ENCODE results near the gene ARHGAP4.

Gene ARHGAP4

DNA sequence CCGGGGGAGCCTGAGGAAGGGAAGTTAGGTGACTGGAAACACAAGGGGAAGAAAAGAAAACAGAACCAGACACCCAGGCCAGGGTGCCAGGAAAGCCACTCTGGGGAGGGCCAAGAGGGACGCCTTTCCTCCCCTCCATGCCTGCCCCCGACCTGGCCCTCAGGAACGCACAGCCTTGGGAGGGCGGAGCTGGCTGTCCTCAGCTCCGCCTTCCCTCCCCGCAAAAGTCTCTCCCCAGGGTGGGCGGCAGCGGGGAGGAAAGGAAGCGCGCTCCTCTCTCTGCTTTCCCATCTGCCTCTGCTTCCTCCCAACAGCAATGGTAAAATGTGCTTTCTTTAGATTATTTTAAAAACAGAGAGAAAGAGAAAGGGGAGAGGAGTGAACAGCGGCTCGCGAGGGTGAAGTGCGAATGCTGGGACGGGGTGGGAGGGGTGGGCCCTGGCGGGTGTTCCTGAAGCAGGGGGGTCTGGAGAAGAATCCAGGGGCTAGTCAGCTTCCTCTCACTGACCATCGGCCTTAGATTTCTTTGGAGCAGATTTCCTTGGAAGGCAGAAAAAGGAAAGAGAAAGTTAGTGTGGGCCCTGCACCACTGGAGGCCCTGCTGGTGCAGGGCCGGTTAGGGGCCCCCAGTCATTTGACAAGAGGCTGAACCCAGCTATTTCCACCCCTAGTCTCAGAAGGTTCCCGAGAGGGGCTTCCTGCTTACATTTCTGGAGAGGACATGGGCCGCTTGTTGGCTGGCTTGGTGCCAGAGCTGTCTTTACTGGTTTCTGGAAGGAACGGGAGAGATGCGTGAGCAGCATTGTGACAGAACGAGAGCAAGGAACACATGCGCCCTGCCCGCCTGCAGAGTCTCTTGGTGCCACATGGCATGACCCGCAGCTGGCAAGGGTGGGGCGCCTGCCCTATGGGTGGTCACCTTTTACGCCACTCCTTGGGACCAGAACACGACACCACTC lies 23.1 kb upstream of the ARHGAP4 start:
- H3K4me3 ChIP-seq (ENCODE audit: low read length): no peak overlapping the region
- peaks cover 20% of the 10 kb centered on the region for H3K36me3 ChIP-seq (ENCODE audit: control insufficient read depth, insufficient read depth, low read length)
- H3K4me1 ChIP-seq (ENCODE audit: control insufficient read depth, insufficient read depth, low read length): peaks cover 25% of the 10 kb centered on the region
- peak overlapping the region; percentile 76 for H3K27ac ChIP-seq (ENCODE audit: low read depth, low read length)
- no peak overlapping the region for H3K9ac ChIP-seq (ENCODE audit: low read length)
- peaks cover 3% of the 10 kb centered on the region for H3K27me3 ChIP-seq (ENCODE audit: control insufficient read depth, insufficient read depth, low read length)

DNA sequence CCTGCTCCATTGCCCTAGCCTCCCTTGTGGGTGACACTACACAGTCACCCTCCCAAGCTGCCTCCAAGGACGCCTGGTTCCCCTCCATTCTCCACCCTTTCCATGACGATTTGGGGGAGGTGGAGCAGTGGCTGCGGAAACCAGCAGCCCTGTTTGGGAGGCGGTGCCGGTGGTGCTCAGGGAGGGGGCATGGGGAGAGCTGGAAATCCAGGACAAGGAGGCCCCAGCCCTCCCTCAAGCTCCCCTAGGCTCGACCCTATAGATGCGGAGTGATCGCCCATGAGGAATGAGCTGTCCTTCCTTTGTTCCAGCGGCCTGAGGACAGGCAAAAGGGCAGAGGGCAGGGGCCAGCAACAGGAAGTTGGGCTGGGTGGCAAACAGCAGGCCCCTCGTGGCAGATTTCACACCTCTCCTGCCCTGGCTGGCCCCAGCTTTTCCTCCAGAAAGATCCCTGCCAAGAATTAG lies 22.0 kb upstream of the ARHGAP4 start:
- no peak overlapping the region for H3K4me3 ChIP-seq (ENCODE audit: low read length)
- no peak overlapping the region for H3K9ac ChIP-seq (ENCODE audit: low read length)
- peaks cover 19% of the 10 kb centered on the region for H3K4me1 ChIP-seq (ENCODE audit: control insufficient read depth, insufficient read depth, low read length)
- H3K27me3 ChIP-seq (ENCODE audit: control insufficient read depth, insufficient read depth, low read length): peaks cover 3% of the 10 kb centered on the region
- peaks cover 20% of the 10 kb centered on the region for H3K36me3 ChIP-seq (ENCODE audit: control insufficient read depth, insufficient read depth, low read length)
- peak overlapping the region; percentile 76 for H3K27ac ChIP-seq (ENCODE audit: low read depth, low read length)

DNA sequence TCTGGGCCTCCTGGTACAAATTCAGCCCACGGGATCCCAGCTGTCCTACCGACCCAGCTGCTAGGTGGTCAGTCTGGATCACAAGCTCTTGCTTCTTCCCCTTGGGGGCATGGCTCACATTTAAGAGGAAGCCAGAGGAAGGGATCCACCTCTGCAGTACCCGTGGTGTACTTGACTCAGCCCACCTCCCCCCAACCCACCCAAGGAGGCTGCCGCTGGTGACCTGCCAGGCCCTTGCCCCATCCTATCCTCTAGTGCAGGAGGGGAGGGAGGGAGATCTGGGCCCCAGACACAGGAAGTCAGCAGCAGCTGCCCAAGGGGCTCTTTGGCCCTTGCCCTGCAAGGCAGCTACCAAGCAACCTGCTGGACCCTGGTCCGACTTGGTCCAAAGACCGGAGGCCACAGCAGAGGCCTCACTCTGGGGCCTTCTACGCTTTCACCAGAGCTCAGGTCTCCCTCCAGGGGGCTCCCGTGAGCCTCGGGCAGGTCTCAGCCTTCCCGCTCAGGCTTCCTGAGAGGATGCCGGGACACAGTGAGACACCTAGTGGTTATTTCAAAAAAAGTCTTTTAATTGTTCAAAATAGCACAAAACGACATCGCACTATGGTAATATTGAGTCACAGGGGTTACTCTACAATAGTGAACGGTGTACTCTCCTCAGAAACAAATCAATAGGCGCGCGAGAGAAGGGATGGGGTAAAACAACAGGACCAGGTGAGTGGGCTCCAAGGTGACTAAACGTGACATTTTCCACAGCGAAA lies 21.1 kb upstream of the ARHGAP4 start:
- H3K27me3 ChIP-seq (ENCODE audit: control insufficient read depth, insufficient read depth, low read length): peaks cover 3% of the 10 kb centered on the region
- H3K27ac ChIP-seq (ENCODE audit: low read depth, low read length): peak overlapping the region; percentile 76
- H3K9ac ChIP-seq (ENCODE audit: low read length): no peak overlapping the region
- peaks cover 17% of the 10 kb centered on the region for H3K4me1 ChIP-seq (ENCODE audit: control insufficient read depth, insufficient read depth, low read length)
- peaks cover 16% of the 10 kb centered on the region for H3K36me3 ChIP-seq (ENCODE audit: control insufficient read depth, insufficient read depth, low read length)
- H3K4me3 ChIP-seq (ENCODE audit: low read length): no peak overlapping the region

- Histone ChIP-seq H3K4me1 (ENCODE audit: control insufficient read depth, insufficient read depth, low read length) (peaks cover 15% of the 10 kb centered on the region), H3K4me3 (ENCODE audit: low read length) (no peak overlapping the region), H3K9ac (ENCODE audit: low read length) (no peak overlapping the region), H3K36me3 (ENCODE audit: control insufficient read depth, insufficient read depth, low read length) (peaks cover 12% of the 10 kb centered on the region), H3K27me3 (ENCODE audit: control insufficient read depth, insufficient read depth, low read length) (peaks cover 7% of the 10 kb centered on the region), H3K27ac (ENCODE audit: low read depth, low read length) (no peak overlapping the region)
Observed at GRCh38 chrX:153945956-153946943, 20.2 kb upstream of the ARHGAP4 start.

GRCh38 chrX:153944800-153945150 lies 18.7 kb upstream of the ARHGAP4 start:
- no peaks in the 10 kb centered on the region for H3K36me3 ChIP-seq (ENCODE audit: control insufficient read depth, insufficient read depth, low read length)
- H3K27ac ChIP-seq (ENCODE audit: low read depth, low read length): peak overlapping the region; percentile 28
- peaks cover 15% of the 10 kb centered on the region for H3K4me1 ChIP-seq (ENCODE audit: control insufficient read depth, insufficient read depth, low read length)
- H3K4me3 ChIP-seq (ENCODE audit: low read length): peak overlapping the region; percentile 54
- H3K9ac ChIP-seq (ENCODE audit: low read length): no peak overlapping the region
- peaks cover 7% of the 10 kb centered on the region for H3K27me3 ChIP-seq (ENCODE audit: control insufficient read depth, insufficient read depth, low read length)

- Histone ChIP-seq H3K9ac (ENCODE audit: low read length) (no peak within 1 kb of the TSS), H3K27ac (ENCODE audit: low read depth, low read length) (peak within 1 kb of the TSS; percentile 28), H3K4me3 (ENCODE audit: low read length) (peak within 1 kb of the TSS; percentile 54), H3K27me3 (ENCODE audit: control insufficient read depth, insufficient read depth, low read length) (peaks cover 7% of the 10 kb centered on the region), H3K4me1 (ENCODE audit: control insufficient read depth, insufficient read depth, low read length) (peaks cover 10% of the 10 kb centered on the region), H3K36me3 (ENCODE audit: control insufficient read depth, insufficient read depth, low read length) (no peaks in the 10 kb centered on the region)
Observed at GRCh38 chrX:153944140-153944799, 18.2 kb upstream of the ARHGAP4 start, which contains the start of gene RENBP. RENBP (minus strand) TSS chrX:153944643; CDS start chrX:153944610, 33 bp downstream.

GRCh38 chrX:153941336-153942252 lies 15.5 kb upstream of the ARHGAP4 start:
- Histone ChIP-seq H3K4me1 (ENCODE audit: control insufficient read depth, insufficient read depth, low read length) (no peaks in the 10 kb centered on the region), H3K9ac (ENCODE audit: low read length) (no peak overlapping the region), H3K36me3 (ENCODE audit: control insufficient read depth, insufficient read depth, low read length) (no peaks in the 10 kb centered on the region), H3K4me3 (ENCODE audit: low read length) (no peak overlapping the region), H3K27me3 (ENCODE audit: control insufficient read depth, insufficient read depth, low read length) (peaks cover 4% of the 10 kb centered on the region), H3K27ac (ENCODE audit: low read depth, low read length) (no peak overlapping the region)

DNA sequence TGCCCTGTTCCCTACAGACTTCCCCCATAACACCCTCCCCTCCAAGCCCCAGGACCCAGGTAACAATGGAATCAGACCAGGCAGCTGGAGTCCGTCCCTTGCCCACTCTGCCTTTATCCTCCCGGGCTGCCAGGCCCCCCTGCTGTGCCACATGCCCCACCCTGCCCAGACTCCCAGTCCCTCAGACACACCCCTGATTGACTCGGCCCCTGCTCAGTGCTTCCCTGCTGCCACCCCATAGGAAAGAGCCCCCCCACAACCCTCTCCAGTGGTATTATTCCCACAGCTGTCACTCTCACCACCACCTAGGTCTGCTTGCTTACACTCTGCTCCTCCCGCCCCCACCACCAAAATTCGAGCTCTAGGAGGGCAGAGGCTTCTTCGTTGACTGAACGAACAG lies 13.5 kb upstream of the ARHGAP4 start:
- Histone ChIP-seq H3K9ac (ENCODE audit: low read length) (no peak overlapping the region), H3K27me3 (ENCODE audit: control insufficient read depth, insufficient read depth, low read length) (peaks cover 4% of the 10 kb centered on the region), H3K4me3 (ENCODE audit: low read length) (no peak overlapping the region), H3K27ac (ENCODE audit: low read depth, low read length) (no peak overlapping the region), H3K4me1 (ENCODE audit: control insufficient read depth, insufficient read depth, low read length) (peaks cover 2% of the 10 kb centered on the region), H3K36me3 (ENCODE audit: control insufficient read depth, insufficient read depth, low read length) (no peaks in the 10 kb centered on the region)

- Histone ChIP-seq H3K4me3 (ENCODE audit: low read length) (no peak overlapping the region), H3K4me1 (ENCODE audit: control insufficient read depth, insufficient read depth, low read length) (peaks cover 7% of the 10 kb centered on the region), H3K36me3 (ENCODE audit: control insufficient read depth, insufficient read depth, low read length) (no peaks in the 10 kb centered on the region), H3K9ac (ENCODE audit: low read length) (no peak overlapping the region), H3K27ac (ENCODE audit: low read depth, low read length) (no peak overlapping the region), H3K27me3 (ENCODE audit: control insufficient read depth, insufficient read depth, low read length) (peaks cover 4% of the 10 kb centered on the region)
Observed at GRCh38 chrX:153938226-153938786, 12.2 kb upstream of the ARHGAP4 start.

DNA sequence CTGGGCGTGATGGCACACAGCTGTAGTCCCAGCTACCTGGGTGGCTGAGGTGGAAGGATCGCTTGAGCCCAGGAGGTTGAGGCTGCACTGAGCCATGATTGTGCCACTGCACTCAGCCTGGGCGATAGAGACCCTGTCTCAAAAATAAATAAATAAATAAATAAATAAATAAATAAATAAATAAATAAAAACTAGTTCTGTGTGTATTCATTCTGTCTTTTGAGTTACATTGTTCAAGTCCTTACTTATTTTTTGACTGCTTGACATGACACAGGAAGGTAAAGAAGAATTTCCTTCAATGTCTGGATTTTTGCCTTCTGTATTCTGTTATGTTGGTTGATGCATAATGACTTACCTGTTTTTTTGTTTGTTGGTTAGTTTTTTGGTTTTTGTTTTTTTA lies 11.0 kb upstream of the ARHGAP4 start:
- H3K36me3 ChIP-seq (ENCODE audit: control insufficient read depth, insufficient read depth, low read length): no peaks in the 10 kb centered on the region
- H3K27ac ChIP-seq (ENCODE audit: low read depth, low read length): no peak overlapping the region
- H3K4me3 ChIP-seq (ENCODE audit: low read length): no peak overlapping the region
- H3K4me1 ChIP-seq (ENCODE audit: control insufficient read depth, insufficient read depth, low read length): peaks cover 7% of the 10 kb centered on the region
- H3K9ac ChIP-seq (ENCODE audit: low read length): no peak overlapping the region
- H3K27me3 ChIP-seq (ENCODE audit: control insufficient read depth, insufficient read depth, low read length): peaks cover 4% of the 10 kb centered on the region

Measured in rectal smooth muscle tissue (tissue), 1 donor.